Nucleus accumbens (tissue), 56 donors: ENCODE data around the gene LRRC18.
A peak's percentile ranks its signal among the peaks of the same experiment; 100 is the strongest.

Experiments used
- DNase-seq, 56 donors: peaks; one replicate each; lab custom pipeline; 2025; lab: John Stamatoyannopoulos, UW

Gene LRRC18

DNA sequence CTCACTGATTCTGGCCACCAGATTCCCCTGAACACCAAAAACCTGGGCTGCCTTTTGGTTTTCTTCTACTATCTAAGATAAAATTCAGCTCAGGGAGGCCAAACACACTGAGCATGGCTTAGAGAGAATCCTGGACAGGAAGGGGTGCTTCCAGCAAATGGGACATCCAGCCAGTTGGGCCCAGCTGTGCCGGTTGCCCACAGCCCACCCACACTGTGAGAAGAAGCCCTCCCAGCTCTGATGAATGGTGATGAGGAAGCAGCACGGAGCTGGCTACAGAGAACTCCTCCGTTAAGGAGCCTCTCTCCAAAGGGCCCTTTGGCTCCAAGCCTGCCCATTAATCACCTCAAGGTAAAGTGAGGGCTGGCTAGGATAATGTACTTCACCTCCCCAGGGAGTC is 15.9 kb downstream of the LRRC18 start:
- no peak for DNase-seq

DNA sequence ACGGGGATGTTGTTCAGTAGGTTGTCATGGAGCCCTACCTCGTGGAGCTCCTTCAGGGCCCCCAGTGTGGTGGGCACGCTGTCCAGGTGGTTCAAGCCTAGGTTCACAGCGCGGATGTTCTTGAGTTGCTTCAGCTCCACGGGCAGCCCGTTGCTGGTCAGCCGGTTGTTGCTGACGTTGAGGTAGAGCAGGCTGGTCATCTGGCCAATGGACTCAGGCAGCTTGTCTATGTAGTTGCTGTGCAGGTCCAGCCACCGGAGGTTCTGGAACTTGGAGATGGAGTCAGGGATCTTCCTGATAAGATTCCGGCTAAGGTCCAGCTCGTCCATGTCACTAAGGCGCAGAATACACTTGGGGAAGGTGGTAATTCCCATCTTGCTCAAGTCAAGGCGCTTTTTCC is 26.0 kb downstream of the LRRC18 start:
- no peak for DNase-seq

DNA sequence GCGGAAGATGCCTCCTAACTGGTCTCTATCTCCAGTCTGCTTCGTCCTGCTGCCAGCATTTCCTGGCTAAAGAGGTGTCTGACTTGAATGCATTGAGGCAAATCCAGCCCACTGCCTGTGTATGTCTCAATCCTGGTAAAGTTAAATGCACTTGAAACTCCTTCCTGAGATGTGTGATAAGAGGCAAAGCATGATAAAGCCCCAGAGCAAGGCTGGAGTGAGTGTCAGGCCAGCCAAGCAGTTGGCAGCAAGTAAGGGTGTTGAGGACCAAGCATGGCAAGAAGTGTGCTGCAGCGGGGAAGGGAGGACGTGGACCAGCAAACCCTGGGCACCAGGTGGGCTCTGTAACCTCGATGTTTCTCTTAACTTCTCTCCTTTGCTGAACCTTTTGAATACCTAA is 29.1 kb downstream of the LRRC18 start:
- no peak for DNase-seq

DNA sequence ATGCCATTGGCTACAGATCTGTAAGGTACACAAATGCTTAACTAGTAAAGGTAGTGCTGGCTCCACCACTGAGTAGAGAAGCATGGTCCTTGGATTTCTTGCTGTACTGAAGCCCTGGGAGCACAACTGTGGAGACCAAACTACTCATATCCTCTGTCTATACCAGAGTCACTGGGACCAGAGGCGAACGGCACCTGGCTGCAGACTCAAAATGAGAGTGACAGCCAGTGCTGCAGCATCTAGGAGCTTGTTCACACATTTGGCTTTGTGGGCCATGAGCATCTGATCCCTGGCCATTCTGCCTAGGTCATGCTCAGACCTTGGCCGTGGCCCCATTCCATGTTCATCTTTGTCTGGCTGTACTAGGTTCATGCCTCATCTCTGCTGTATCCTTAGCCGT is 31.9 kb downstream of the LRRC18 start:
- DNase-seq: no peak

DNA sequence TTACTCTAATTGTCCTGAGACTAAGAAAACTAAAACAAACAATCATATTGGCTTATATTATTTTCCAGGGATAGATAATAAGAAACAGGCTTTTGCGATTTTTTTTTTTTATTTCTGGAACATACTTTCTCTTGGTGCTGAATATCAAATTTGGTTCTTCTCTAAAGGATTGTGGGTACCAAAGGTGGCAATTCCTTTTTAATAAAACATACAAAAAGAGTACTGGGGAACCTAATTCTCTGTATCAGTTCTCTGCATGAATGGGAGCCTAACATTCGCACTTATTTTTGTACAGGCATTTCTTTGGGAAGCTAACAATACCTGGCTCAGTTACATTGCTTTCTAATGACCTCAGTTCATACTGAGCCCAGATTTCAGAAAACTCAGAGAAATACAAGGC is 32.8 kb downstream of the LRRC18 start:
- DNase-seq: no peak

DNA sequence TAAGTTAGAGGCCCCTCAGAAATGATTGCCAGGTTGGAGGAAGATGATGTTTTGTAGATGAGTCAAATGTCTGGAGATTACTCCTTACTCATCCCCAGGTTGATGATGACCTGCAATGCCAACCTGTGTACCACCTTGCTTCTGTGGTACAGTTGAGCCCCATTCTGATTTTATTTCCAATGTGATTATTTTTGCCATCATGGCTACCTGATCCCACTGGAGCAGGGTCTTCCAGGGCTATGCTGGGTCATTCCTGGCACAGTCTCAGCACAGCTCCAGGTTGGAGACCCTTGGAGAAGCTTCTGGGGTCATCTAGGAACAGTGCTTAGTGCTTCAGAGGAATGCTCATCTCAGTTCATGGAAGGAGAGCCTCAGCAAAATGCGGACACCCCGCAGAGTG is 34.3 kb downstream of the LRRC18 start:
- no peak for DNase-seq

DNA sequence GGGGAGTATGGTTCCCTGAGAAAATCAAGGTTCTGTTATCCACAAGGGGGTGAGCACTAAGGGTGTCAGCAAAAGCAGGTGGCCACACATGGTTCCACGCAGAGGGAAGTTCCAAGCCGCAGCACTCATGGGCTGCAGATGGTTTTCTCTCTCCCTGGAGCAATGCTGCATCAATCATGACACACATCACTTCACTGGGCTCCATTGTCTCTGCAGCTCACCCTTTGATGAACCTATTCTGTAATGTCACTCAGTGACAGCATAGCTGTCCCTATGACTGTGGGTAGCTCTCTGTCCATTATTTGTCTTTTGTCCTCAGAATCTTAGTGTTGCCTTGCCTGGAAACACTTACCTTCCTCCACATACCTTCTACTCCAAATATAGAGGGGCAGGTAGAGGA is 34.8 kb downstream of the LRRC18 start:
- DNase-seq: no peak

DNA sequence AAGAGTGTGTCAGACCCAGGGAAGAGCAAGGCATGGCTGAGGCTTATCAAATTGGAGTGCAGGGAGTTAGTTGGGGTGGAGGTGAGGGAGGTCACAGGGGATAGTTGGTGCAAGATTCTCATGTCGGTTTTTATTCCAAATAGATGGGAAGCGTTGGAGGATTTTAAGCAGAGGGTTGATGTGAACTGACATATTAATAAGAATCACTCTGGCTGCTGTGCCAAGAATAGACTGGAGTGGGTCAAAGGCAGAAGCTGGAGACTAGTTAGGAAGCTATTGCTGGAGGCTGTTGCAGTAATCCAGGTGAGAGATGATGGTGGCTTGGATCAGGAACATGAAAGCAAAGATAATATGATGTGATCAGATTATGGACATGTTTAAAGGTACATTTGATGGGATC is 36.5 kb downstream of the LRRC18 start:
- DNase-seq: peak in 8 of 56 donors; percentile 12 to 63 (median 28)

DNA sequence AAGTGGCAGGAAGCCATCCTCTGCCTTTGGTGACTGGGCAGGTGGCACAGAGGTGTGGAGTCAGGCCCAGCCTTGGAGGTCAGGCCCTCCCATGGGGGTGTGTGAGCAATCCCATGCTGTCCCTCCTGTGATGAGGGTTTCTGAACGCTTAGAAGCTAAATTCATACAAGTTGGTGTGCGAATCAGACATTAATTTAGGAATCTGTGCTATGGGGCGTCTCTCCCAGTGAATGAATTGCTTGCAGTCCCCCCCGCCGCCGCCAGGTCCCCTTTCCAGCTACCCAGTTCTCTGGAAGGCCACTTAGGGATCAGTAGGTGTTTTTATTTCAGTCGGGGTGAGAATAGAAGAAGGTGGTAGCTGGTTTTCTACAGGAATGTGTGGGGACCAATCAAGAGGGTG is 37.5 kb downstream of the LRRC18 start:
- DNase-seq: no peak

DNA sequence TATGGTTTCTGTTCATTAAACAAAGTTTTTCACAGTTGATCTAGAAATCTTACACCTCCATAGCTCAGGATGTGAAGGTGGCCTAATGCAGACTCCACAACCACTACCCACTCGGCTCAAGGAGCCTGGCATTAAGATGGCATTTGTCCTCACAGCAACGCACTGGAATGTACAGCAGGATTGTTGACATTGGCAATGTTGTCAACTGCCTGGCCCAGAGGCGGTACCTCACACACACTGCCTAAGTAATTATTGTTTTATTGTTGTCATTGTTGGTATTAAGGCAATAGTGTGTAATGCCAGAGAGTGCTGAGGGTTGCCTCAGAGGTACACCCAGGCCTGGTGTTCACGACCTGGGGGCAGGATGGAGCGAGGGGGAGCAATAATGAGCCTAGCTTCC is 38.3 kb downstream of the LRRC18 start:
- no peak for DNase-seq

DNA sequence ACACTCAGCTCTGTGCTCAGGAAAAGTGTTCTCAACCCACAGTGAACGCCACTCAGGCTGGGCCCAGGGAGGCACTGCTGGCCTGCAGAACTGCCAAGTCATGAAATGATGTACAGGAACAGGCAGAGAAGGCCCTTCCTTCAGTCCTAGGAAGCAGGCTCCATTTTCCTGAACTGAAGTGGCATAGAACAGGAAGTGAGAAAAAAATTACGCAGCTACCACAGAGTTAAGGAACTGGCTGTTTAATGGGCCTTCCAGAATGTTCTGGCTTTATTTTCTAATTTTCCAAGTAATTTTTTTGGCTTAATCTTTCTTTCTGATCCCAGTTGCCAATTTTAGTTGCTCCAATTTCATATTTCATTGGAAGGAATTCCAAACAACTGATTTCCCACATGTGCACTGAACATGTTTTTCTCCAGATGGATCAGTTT is 39.3 kb downstream of the LRRC18 start:
- no peak for DNase-seq

DNA sequence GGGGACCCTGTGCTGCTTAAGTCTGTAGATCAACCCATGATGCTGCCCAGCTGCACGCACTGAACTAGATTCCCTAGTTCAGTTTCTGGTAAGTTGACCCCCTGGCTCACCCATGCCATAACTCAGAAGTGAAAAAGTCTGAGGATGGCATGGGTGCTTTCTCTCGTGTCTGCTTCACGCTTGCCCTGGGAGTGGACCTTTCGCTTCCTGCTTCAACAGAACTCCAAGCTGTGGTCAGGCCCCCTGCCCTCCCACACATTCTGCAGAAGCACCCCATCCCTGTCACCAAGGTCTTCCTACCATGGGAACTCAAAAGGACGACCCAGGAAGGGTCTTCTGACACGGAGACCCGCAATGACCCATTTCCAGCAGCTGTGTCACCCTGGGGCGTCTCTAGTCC is 39.9 kb downstream of the LRRC18 start:
- DNase-seq: no peak

DNA sequence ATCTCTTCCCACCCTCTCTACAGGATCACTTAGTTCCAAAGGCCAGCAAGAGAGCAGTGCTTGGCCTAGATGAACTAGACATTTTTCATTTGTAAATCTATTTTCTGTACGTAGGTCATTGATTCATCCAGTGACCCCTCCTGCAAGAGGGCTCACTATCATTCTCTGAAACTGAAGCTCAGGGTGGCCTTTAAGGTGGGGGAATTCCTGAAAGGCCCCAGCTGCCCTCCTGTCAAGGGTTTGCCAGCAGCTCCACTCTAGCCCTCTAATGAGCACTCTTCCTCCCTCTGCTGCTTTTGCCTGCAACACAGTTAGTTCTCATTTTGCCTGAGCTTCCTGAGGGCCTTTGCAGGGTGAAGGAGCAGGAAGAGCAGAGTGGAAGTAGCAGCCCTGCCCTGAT is 41.2 kb downstream of the LRRC18 start:
- DNase-seq: no peak

DNA sequence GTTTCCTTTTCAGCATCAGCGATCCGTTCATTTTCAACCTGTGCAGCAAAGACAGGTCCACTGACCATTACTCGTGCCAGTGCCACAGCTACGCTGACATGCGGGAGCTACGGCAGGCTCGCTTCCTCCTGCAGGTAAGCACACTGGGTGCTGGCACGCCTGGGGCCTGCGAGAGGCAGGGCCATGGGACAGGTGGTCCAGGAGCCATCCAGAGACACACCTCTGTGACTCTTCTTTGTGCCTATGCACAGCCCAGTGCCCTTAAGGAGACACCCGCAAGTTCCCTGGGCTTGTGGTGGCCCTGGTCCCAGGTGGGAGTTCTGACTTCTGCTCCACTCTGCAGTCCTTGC is 42.2 kb downstream of the LRRC18 start:
- DNase-seq: no peak

DNA sequence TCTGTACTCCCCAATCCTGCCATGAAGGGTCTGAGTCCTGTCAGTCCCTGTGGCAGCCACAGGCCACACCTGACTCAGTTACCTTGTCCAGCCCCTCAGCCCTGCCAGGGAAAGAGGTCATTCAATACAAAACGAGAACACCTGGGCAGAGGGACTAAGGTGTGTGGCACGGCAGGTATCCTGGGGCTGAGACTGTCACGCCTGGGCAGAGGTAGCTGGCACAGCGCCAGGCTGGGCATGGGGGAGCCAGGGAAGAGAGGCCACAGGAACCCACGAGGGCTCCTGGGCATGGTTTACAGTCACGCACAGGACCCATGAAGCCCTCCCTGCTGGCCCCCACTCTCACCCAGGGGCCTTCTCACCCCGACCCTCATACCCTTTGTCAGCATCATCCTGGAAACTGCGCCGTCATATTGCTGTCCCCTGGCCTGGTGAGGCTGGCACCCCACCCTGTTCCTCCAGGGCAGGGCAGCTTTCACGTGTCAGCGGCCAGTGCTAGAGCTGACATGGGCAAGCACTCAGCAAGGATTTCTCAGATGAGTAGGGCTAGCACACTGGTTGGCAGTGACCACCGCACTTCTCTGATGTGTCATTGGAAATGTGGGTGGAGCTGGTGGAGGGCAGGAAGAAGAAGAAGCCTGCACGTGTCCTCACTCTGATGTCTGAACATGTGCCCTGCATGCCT is 42.7 kb downstream of the LRRC18 start:
- no peak for DNase-seq

DNA sequence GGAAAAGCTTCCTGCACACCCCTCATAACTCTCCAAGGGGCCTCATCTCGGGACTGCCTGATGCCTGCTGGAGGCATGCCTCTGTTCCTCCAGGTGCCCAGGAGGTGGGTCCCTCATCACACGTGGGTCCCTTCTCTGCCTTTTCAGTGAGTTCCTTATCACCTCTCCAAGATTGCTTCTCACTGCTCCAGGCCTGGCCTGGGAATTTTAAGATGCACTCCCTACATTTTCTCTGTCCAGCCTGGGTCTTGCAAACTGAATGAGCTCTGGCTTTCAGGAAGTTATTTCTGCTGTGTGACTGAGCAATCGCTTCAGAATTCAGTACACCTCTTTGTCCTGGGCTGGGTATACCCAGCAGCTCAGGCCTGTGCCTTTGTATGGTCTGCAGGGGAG is 43.8 kb downstream of the LRRC18 start:
- no peak for DNase-seq

DNA sequence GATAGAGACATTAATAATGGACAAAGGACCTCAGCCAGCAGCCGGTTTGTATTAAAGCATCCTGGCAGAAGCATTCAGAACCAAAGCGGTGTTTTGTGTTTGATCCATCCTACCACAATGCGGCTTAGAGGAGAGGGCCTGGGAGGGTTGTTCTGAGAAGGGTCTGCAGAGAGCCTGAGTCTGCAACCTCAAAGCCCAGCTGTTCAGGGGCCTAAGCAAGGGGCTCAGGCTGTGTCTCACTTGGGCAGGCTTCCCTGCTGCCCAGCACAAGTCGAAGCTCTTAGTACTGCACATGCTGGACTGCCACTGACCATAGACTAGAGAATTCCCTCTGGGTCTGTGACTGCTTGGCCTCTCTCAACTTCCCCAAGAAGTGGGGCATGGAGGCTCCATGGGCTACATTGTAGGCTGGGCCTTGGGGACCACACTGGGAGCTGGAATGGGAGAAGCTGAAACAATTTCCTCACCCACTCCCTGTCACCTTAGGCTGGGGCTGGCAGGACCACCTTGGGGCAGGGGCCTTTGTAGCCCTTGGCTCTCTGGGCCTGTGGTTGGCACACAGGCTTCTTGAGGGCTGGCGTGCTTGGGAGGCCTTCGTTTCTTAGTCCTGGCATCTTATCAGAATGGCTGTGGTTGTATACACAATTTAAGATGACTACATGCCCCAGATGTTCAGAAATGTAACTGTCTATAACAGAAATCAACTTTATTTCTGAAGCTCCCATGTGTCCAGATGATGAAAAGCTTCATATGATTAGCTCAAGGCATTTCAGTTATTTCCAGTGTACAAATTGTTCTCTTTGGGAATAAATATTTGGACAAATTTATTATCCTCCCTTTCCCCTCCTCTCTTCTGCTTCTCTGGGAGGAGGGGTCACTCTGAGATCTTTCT is 44.5 kb downstream of the LRRC18 start:
- no peak for DNase-seq

DNA sequence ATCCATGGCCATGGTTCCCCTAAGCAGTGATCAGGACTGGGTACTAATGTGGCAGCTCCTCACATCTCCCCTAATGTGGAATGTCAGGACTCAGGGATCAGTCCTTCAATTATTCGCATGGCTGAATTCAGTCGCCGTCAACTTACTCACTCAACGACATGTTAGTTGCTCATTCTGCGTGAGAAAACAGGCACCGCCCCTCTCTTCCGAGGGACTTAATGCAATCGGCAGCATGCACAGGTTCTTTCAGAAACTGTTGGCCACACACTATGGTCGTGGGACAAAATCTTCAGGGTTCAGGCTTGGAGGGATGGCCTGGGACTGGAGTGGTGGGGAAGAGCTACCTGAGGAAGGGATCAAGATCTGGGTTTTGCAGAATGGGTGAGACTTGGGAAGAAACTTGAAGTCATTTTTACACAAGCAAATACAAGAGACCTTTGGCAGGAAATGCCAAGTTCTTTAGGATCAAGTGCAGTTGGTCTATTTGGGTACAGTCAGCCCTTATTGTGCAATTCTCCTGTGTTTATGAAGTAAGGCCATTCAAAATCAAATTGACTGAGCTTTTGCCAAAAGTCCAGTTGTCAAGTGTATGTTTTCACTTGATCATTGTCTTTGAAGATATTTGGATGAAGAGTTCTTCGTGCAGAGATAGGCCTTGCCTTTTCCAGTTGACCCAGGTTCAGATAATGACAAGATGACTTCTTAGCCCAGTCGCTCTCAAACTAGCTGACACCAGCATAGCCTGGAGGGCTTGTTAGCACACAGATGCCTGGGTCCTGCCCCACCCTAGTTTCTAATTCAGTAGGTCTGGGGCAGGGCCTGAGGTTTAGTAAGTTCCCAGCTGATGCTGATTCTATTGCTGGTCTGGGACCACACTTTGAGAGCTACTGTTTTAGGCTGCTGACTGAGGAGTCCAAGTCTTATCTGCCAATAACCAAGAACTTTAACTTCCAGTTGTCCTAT is 48.5 kb downstream of the LRRC18 start:
- no peak for DNase-seq

DNA sequence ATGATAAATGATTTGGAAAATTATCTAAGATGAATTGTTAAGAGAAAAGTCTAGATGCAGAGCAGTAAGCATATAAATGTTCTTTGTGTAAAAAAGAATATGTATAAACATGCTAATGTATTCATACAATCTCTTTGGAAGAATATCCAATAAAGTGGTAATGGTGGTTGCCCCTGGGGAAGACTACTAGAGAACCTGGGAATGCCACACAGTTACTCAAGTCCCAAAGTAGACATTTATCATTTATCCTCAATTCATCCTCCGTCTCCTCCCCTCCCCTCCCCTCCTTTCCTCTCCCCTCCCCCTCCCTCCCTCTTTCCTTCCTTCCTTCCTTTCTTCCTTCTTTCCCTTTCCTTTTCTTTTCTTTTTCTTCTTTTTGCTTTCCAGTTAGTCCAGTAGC is 51.7 kb downstream of the LRRC18 start:
- no peak for DNase-seq

DNA sequence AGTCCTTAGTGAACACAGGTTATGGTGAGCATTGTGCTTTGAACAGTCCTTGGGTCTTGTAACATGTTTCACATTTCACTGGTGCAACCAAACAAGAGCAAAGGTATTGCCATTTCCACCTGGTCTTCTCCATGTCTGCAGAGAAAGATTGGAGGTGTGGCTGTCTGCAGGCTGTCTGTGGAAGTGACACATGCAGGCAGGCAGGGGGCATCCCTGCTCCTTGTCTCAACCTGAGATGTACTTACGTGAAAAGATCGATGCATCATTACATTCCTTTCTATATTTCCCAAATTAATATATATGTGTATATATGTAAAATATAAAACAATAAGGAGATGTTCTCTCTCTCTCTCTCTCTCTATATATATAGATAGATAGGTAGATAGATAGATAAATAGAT is 54.3 kb downstream of the LRRC18 start:
- DNase-seq: peak in 12 of 56 donors; percentile 2 to 58 (median 18)
